NCI-H2227 (cell line): ENCODE measurements around the gene ATP1B2.

ENCODE experiments used
- DNase-seq: peaks from one replicate; lab custom pipeline; 2025; ENCODE audit not compliant: unreplicated experiment; lab: John Stamatoyannopoulos, UW

The ATP1B2 gene

GRCh38 chr17:7684851-7685532 is 34.3 kb downstream of the ATP1B2 start:
- DNase-seq = no peak

- peak; percentile 92 for DNase-seq
Observed at GRCh38 chr17:7685533-7686221, 35.0 kb downstream of the ATP1B2 start.

GRCh38 chr17:7686222-7687071 is 35.7 kb downstream of the ATP1B2 start:
- peak; percentile 87 for DNase-seq

- DNase-seq = peak; percentile 86
Observed at GRCh38 chr17:7687072-7687907, 36.6 kb downstream of the ATP1B2 start, which contains the start of gene TP53. Gene TP53, minus strand, starts transcription at chr17:7687490. Its CDS starts 10,896 bp downstream, at chr17:7676594.

GRCh38 chr17:7687908-7688807 is 37.4 kb downstream of the ATP1B2 start, which contains the start of gene WRAP53:
Gene WRAP53, plus strand, starts transcription at chr17:7688477. Its CDS starts 172 bp downstream, at chr17:7688649.
- peak; percentile 97 for DNase-seq

- no peak for DNase-seq
Observed at GRCh38 chr17:7688808-7689316, 38.1 kb downstream of the ATP1B2 start.

- DNase-seq = no peak
Observed at GRCh38 chr17:7695586-7695985, 44.9 kb downstream of the ATP1B2 start.

- no peak for DNase-seq
Observed at GRCh38 chr17:7697828-7698588, 47.3 kb downstream of the ATP1B2 start.

- DNase-seq = no peak
Observed at GRCh38 chr17:7700510-7700909, 49.8 kb downstream of the ATP1B2 start.

GRCh38 chr17:7701681-7702080 is 51.0 kb downstream of the ATP1B2 start:
- DNase-seq = no peak

- DNase-seq = no peak
Observed at GRCh38 chr17:7702776-7703175, 52.0 kb downstream of the ATP1B2 start.

- peak; percentile 89 for DNase-seq
Observed at GRCh38 chr17:7703584-7704479, 53.1 kb downstream of the ATP1B2 start.

- DNase-seq = peak; percentile 83
Observed at GRCh38 chr17:7704601-7705268, 54.0 kb downstream of the ATP1B2 start, which contains the start of gene EFNB3. Gene EFNB3, plus strand, starts transcription at chr17:7705202. Its CDS starts 397 bp downstream, at chr17:7705599.

- DNase-seq = peak; percentile 23
Observed at GRCh38 chr17:7705269-7706255, 54.8 kb downstream of the ATP1B2 start.

GRCh38 chr17:7706631-7707354 is 56.1 kb downstream of the ATP1B2 start:
- DNase-seq = no peak
